Chondrocyte (in vitro differentiated cells): ENCODE measurements around the gene GABBR2. TPM values are rescaled to one million over a fixed set of nuclear protein-coding genes. Genes with fewer than 3 reads are reported as not detected.

Source experiments
- DNase-seq: peaks from one replicate; pipeline ENCODE4 v3.0.0; 2021; ENCODE audit warnings: mixed read lengths, low spot score
- H3K27ac Mint-ChIP-seq: one replicate; pipeline ENCODE4 v1.8.0; 2021; ENCODE audit warnings: mild to moderate bottlenecking, moderate library complexity, mixed read lengths; ENCODE audit not compliant: unreplicated experiment
- H3K27me3 Mint-ChIP-seq: 2 replicates; pipeline ENCODE4 v1.8.0; 2021; ENCODE audit warnings: low read depth, mixed read lengths
- H3K36me3 Mint-ChIP-seq: 2 replicates; pipeline ENCODE4 v1.8.0; 2021; ENCODE audit warnings: low read depth, mixed read lengths
- H3K4me1 Mint-ChIP-seq: 2 replicates; pipeline ENCODE4 v1.8.0; 2021; ENCODE audit warnings: low read depth, mild to moderate bottlenecking, mixed read lengths
- H3K4me3 Mint-ChIP-seq: one replicate; pipeline ENCODE4 v1.8.0; 2021; ENCODE audit warnings: mild to moderate bottlenecking, moderate library complexity, mixed read lengths; ENCODE audit not compliant: unreplicated experiment
- H3K9me3 Mint-ChIP-seq: 2 replicates; pipeline ENCODE4 v1.8.0; 2021; ENCODE audit warnings: low read depth, mixed read lengths
- total RNA-seq: library from RNA; stranded (reverse); gene quantifications from 3 replicates; pipeline ENCODE4 v1.2.1, GENCODE V29; 2021
- TF ChIP-seq, protein P1 (sequence below): fragments of 200-600 bp; sonication (generic); IDR thresholded peaks from 2 replicates; pipeline ENCODE4 v1.5.0; 2021; ENCODE audit warnings: antibody characterized with exemption, mild to moderate bottlenecking, moderate library complexity

GABBR2 gene
- total RNA-seq, 1 donor from 2014 or later = 0.12 TPM

DNA sequence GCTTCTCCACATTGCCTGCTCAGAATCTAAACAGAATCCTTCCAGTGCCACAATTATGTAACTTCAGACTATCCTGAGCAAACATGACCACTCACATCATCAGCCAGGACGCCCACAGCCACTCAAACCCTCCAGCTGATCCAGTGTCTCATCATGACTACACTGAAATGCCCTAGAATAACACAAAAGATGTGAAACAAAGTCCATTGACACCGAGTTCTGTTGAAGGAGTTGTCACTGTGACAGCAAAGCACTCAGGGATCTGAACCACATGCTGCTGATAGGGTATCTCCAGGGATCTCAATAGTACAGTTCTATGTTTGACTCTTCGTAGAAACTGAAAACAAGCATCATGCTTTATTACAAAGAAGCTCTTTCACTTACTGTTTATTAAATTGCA, 150.2 kb downstream of the GABBR2 start:
- Mint-ChIP-seq H3K27me3 (peaks cover 36% of the 10 kb centered on the region), H3K9me3 (no peaks in the 10 kb centered on the region), H3K4me3 (no peak overlapping the region), H3K36me3 (no peaks in the 10 kb centered on the region), H3K27ac (no peak overlapping the region), H3K4me1 (peaks cover 3% of the 10 kb centered on the region)
- TF ChIP-seq, protein P1, sequence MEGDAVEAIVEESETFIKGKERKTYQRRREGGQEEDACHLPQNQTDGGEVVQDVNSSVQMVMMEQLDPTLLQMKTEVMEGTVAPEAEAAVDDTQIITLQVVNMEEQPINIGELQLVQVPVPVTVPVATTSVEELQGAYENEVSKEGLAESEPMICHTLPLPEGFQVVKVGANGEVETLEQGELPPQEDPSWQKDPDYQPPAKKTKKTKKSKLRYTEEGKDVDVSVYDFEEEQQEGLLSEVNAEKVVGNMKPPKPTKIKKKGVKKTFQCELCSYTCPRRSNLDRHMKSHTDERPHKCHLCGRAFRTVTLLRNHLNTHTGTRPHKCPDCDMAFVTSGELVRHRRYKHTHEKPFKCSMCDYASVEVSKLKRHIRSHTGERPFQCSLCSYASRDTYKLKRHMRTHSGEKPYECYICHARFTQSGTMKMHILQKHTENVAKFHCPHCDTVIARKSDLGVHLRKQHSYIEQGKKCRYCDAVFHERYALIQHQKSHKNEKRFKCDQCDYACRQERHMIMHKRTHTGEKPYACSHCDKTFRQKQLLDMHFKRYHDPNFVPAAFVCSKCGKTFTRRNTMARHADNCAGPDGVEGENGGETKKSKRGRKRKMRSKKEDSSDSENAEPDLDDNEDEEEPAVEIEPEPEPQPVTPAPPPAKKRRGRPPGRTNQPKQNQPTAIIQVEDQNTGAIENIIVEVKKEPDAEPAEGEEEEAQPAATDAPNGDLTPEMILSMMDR = no peak
- no peak for DNase-seq

GRCh38 chr9:98556511-98556910, 152.2 kb downstream of the GABBR2 start:
- TF ChIP-seq, protein P1 = no peak
- DNase-seq = no peak
- no peak overlapping the region for H3K4me3 Mint-ChIP-seq
- H3K36me3 Mint-ChIP-seq = no peaks in the 10 kb centered on the region
- H3K4me1 Mint-ChIP-seq = peaks cover 3% of the 10 kb centered on the region
- H3K27ac Mint-ChIP-seq = no peak overlapping the region
- H3K27me3 Mint-ChIP-seq = peaks cover 30% of the 10 kb centered on the region
- no peaks in the 10 kb centered on the region for H3K9me3 Mint-ChIP-seq

- no peak overlapping the region for H3K27ac Mint-ChIP-seq
- no peak for DNase-seq
- H3K9me3 Mint-ChIP-seq = no peaks in the 10 kb centered on the region
- no peak overlapping the region for H3K4me3 Mint-ChIP-seq
- peaks cover 27% of the 10 kb centered on the region for H3K27me3 Mint-ChIP-seq
- H3K4me1 Mint-ChIP-seq = peaks cover 3% of the 10 kb centered on the region
- TF ChIP-seq, protein P1 = no peak
- no peaks in the 10 kb centered on the region for H3K36me3 Mint-ChIP-seq
Measured at GRCh38 chr9:98555651-98556465, 152.9 kb downstream of the GABBR2 start.

- Mint-ChIP-seq H3K27ac (no peak overlapping the region), H3K4me3 (no peak overlapping the region), H3K4me1 (peaks cover 2% of the 10 kb centered on the region), H3K9me3 (no peaks in the 10 kb centered on the region), H3K27me3 (peaks cover 27% of the 10 kb centered on the region), H3K36me3 (no peaks in the 10 kb centered on the region)
- DNase-seq = no peak
- TF ChIP-seq, protein P1 = no peak
Measured at GRCh38 chr9:98554752-98555151, 154.0 kb downstream of the GABBR2 start.

DNA sequence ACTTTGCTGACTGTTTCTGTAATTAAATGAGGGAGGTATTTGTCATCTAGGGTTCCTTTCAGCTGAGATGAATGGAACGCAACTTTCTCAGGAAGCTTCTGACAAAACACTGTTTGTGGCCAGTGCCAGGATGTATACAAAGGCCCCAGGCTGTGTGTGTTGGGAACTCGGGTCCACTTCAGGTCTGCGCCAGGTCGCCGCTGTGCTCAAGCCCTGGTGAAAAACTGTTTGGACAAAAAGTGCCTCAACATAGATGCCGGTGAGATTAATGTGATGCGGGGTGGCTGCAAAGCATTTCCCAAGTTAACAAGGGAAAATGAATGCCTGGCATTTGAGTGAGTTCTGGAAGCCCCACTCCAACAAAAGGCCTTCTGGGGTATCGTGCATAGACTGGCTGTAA, 156.4 kb downstream of the GABBR2 start:
- Mint-ChIP-seq H3K4me3 (no peak overlapping the region), H3K27ac (no peak overlapping the region), H3K9me3 (no peaks in the 10 kb centered on the region), H3K4me1 (no peaks in the 10 kb centered on the region), H3K36me3 (no peaks in the 10 kb centered on the region), H3K27me3 (peaks cover 29% of the 10 kb centered on the region)
- no peak for DNase-seq
- TF ChIP-seq, protein P1 = no peak
